Astrocyte (in vitro differentiated cells and primary cell): ENCODE results near the gene RPS3A. TPM values are rescaled to one million over a fixed set of nuclear protein-coding genes. Genes with fewer than 3 reads are reported as not detected.

Experiments
- DNase-seq: peaks from one replicate; pipeline ENCODE4 v3.0.0-alpha.2; 2010; ENCODE audit warnings: low read depth
- FAIRE-seq: peaks from 2 replicates; lab custom pipeline; 2011; peaks lifted over from hg19 to GRCh38; lab: Jason Lieb, UNC
- H2AFZ ChIP-seq: 2 replicates; pipeline ENCODE4 v1.6.0; 2012; ENCODE audit warnings: low read depth, low read length, inconsistent platforms
- H3K27ac ChIP-seq: 2 replicates; pipeline ENCODE4 v1.5.1; 2011; ENCODE audit warnings: low read depth, low read length, inconsistent platforms
- H3K27me3 ChIP-seq: 2 replicates; pipeline ENCODE4 v1.6.0; 2011; ENCODE audit warnings: low read length, inconsistent platforms; ENCODE audit not compliant: insufficient read depth
- H3K36me3 ChIP-seq: 2 replicates; pipeline ENCODE4 v1.5.1; 2011; ENCODE audit warnings: low read length, inconsistent platforms; ENCODE audit not compliant: insufficient read depth
- H3K4me1 ChIP-seq: 2 replicates; pipeline ENCODE4 v1.5.1; 2011; ENCODE audit warnings: low read length, inconsistent platforms; ENCODE audit not compliant: insufficient read depth
- H3K4me2 ChIP-seq: 2 replicates; pipeline ENCODE4 v1.6.0; 2012; ENCODE audit warnings: low read length, inconsistent platforms
- H3K4me3 ChIP-seq: 2 replicates; pipeline ENCODE4 v1.5.1; 2011; ENCODE audit warnings: low read depth, mild to moderate bottlenecking, low read length, inconsistent platforms; ENCODE audit not compliant: insufficient read depth
- H3K79me2 ChIP-seq: 2 replicates; pipeline ENCODE4 v1.6.0; 2012; ENCODE audit warnings: mild to moderate bottlenecking, low read length, inconsistent platforms; ENCODE audit not compliant: insufficient read depth
- H3K9ac ChIP-seq: 2 replicates; pipeline ENCODE4 v1.6.0; 2012; ENCODE audit warnings: mild to moderate bottlenecking, low read length, inconsistent platforms
- H3K9me3 ChIP-seq: 2 replicates; pipeline ENCODE4 v1.5.1; 2012; ENCODE audit warnings: low read depth, mild to moderate bottlenecking, low read length, inconsistent platforms; ENCODE audit not compliant: insufficient read depth
- H4K20me1 ChIP-seq: 2 replicates; pipeline ENCODE4 v1.6.0; 2012; ENCODE audit warnings: low read length, inconsistent platforms; ENCODE audit not compliant: insufficient read depth
- H3K27ac Mint-ChIP-seq: one replicate; pipeline ENCODE4 v1.8.0; 2021; ENCODE audit warnings: mild to moderate bottlenecking, mixed read lengths; ENCODE audit not compliant: unreplicated experiment
- H3K27me3 Mint-ChIP-seq: one replicate; pipeline ENCODE4 v1.8.0; 2021; ENCODE audit warnings: low read depth, mixed read lengths; ENCODE audit not compliant: unreplicated experiment
- H3K36me3 Mint-ChIP-seq: one replicate; pipeline ENCODE4 v1.8.0; 2021; ENCODE audit warnings: low read depth, mixed read lengths; ENCODE audit not compliant: unreplicated experiment
- H3K4me1 Mint-ChIP-seq: one replicate; pipeline ENCODE4 v1.8.0; 2021; ENCODE audit warnings: low read depth, mixed read lengths; ENCODE audit not compliant: unreplicated experiment
- H3K4me3 Mint-ChIP-seq: one replicate; pipeline ENCODE4 v1.8.0; 2021; ENCODE audit warnings: mild to moderate bottlenecking, moderate library complexity, mixed read lengths; ENCODE audit not compliant: unreplicated experiment
- H3K9me3 Mint-ChIP-seq: one replicate; pipeline ENCODE4 v1.8.0; 2021; ENCODE audit warnings: mild to moderate bottlenecking, mixed read lengths; ENCODE audit not compliant: unreplicated experiment
- EZH2 ChIP-seq: IDR thresholded peaks from 2 replicates; pipeline ENCODE4 v1.6.1; 2012; ENCODE audit warnings: mild to moderate bottlenecking, low read length, inconsistent platforms; ENCODE audit not compliant: insufficient read depth
- total RNA-seq: library from RNA; stranded (reverse); gene quantifications from 2 replicates; pipeline ENCODE4 v1.2.1, GENCODE V29; 2021
- TF ChIP-seq, protein P1 (sequence below): IDR thresholded peaks from 2 replicates; pipeline ENCODE4 v1.5.1; 2011; ENCODE audit warnings: low read depth, mild to moderate bottlenecking, inconsistent platforms, low read length, moderate library complexity; ENCODE audit not compliant: insufficient read depth

RPS3A gene
- total RNA-seq, 1 donor from 2014 or later: 1,351 TPM

DNA sequence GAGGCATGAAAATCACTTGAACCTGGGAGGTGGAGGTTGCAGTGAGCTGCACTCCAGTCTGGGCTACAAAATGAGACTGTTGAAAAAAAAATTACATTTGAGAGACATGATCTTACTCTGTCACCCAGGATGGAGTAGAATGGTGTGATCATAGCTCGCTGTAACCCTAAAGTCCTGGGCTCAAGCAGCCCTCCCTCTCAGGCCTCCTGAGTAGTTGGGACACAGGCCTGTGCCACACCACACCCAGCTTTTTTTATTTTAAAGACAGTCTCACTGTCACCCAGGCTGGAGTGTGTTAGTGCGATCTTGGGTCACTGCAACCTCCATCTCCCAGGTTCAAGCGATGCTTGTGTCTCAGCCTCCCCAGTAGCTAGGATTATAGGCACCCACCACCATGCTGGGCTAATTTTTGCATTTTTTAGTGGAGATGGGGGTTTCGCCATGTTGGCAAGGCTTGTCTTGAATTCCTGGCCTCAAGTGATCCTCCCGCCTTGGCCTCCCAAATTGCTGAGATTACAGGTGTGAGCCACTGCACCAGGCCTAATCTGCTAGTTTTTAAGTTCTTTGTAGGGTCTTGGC is 6.1 kb downstream of the RPS3A start:
- H3K9ac ChIP-seq: no peak overlapping the region
- H3K4me3 Mint-ChIP-seq: no peak overlapping the region
- H3K9me3 Mint-ChIP-seq: no peaks in the 10 kb centered on the region
- H4K20me1 ChIP-seq: peaks cover 66% of the 10 kb centered on the region
- no peak overlapping the region for H3K4me3 ChIP-seq
- no peak overlapping the region for H3K4me2 ChIP-seq
- H2AFZ ChIP-seq: no peak overlapping the region
- H3K27ac ChIP-seq: no peak overlapping the region
- peaks cover 11% of the 10 kb centered on the region for H3K4me1 Mint-ChIP-seq
- DNase-seq (no peak), FAIRE-seq (no peak)
- no peaks in the 10 kb centered on the region for H3K27me3 ChIP-seq
- H3K4me1 ChIP-seq: peaks cover 5% of the 10 kb centered on the region
- H3K36me3 ChIP-seq: peaks cover 58% of the 10 kb centered on the region
- H3K36me3 Mint-ChIP-seq: peaks cover 26% of the 10 kb centered on the region
- H3K79me2 ChIP-seq: peaks cover 40% of the 10 kb centered on the region
- TF ChIP-seq, protein P1, sequence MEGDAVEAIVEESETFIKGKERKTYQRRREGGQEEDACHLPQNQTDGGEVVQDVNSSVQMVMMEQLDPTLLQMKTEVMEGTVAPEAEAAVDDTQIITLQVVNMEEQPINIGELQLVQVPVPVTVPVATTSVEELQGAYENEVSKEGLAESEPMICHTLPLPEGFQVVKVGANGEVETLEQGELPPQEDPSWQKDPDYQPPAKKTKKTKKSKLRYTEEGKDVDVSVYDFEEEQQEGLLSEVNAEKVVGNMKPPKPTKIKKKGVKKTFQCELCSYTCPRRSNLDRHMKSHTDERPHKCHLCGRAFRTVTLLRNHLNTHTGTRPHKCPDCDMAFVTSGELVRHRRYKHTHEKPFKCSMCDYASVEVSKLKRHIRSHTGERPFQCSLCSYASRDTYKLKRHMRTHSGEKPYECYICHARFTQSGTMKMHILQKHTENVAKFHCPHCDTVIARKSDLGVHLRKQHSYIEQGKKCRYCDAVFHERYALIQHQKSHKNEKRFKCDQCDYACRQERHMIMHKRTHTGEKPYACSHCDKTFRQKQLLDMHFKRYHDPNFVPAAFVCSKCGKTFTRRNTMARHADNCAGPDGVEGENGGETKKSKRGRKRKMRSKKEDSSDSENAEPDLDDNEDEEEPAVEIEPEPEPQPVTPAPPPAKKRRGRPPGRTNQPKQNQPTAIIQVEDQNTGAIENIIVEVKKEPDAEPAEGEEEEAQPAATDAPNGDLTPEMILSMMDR: no peak
- no peak for TF ChIP-seq EZH2
- H3K27me3 Mint-ChIP-seq: no peaks in the 10 kb centered on the region
- H3K9me3 ChIP-seq: no peaks in the 10 kb centered on the region
- H3K27ac Mint-ChIP-seq: peak overlapping the region; percentile 55

DNA sequence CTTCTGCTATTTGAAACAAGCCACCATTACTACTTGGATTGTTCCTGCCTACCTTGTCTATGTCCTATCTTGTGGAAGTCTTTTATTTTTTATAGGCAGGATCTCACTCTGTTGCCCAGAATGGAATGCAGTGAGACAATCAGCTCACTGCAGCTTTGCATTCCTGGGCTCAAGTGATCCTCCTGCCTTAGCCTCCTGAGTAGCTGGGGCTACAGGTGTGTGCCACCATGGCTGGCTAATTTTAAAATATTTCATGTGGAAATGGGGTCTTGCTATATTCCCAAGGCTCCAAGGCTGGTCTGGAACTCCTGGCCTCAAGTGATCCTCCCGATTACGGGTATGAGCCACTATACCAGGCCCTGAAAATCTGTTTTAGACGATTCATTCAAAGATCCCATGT is 7.6 kb downstream of the RPS3A start:
- Mint-ChIP-seq H3K4me1 (peaks cover 8% of the 10 kb centered on the region), H3K36me3 (peaks cover 13% of the 10 kb centered on the region), H3K4me3 (no peak overlapping the region), H3K27ac (no peak overlapping the region), H3K9me3 (no peaks in the 10 kb centered on the region), H3K27me3 (no peaks in the 10 kb centered on the region)
- peaks cover 24% of the 10 kb centered on the region for H3K79me2 ChIP-seq
- peaks cover 51% of the 10 kb centered on the region for H4K20me1 ChIP-seq
- peaks cover 47% of the 10 kb centered on the region for H3K36me3 ChIP-seq
- H3K9ac ChIP-seq: no peak overlapping the region
- no peaks in the 10 kb centered on the region for H3K27me3 ChIP-seq
- no peaks in the 10 kb centered on the region for H3K9me3 ChIP-seq
- H2AFZ ChIP-seq: no peak overlapping the region
- H3K4me3 ChIP-seq: no peak overlapping the region
- TF ChIP-seq, protein P1: no peak
- TF ChIP-seq EZH2: no peak
- FAIRE-seq (no peak), DNase-seq (no peak)
- no peak overlapping the region for H3K4me2 ChIP-seq
- no peak overlapping the region for H3K27ac ChIP-seq
- no peaks in the 10 kb centered on the region for H3K4me1 ChIP-seq

DNA sequence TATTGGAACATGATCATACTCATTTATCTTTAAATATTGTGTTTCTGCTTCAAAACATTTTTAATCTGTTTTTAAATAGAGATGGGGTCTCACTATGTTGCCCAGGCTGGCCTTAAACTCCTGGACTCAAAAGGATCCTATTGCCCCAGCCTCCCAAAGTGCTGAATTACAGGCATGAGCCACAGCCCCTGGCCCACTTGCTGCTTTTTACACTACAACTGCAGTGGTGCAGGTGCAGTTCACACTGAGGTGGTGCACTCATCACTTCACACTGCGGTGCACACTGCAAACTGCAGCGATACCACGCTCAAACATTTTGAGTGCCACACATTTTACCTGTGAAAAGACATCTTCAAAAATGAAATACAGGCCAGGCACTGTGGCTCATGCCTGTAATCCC is 10.8 kb downstream of the RPS3A start:
- no peaks in the 10 kb centered on the region for H3K79me2 ChIP-seq
- peaks cover 21% of the 10 kb centered on the region for H4K20me1 ChIP-seq
- H3K27ac ChIP-seq: no peak overlapping the region
- no peaks in the 10 kb centered on the region for H3K9me3 Mint-ChIP-seq
- no peaks in the 10 kb centered on the region for H3K4me1 ChIP-seq
- no peak overlapping the region for H3K4me2 ChIP-seq
- TF ChIP-seq, protein P1: no peak
- no peak for TF ChIP-seq EZH2
- no peak overlapping the region for H3K9ac ChIP-seq
- FAIRE-seq (no peak), DNase-seq (no peak)
- no peak overlapping the region for H3K4me3 ChIP-seq
- H3K36me3 Mint-ChIP-seq: peaks cover 6% of the 10 kb centered on the region
- peaks cover 21% of the 10 kb centered on the region for H3K36me3 ChIP-seq
- no peaks in the 10 kb centered on the region for H3K27me3 Mint-ChIP-seq
- peaks cover 3% of the 10 kb centered on the region for H3K4me1 Mint-ChIP-seq
- H3K9me3 ChIP-seq: no peaks in the 10 kb centered on the region
- no peaks in the 10 kb centered on the region for H3K27me3 ChIP-seq
- no peak overlapping the region for H3K27ac Mint-ChIP-seq
- no peak overlapping the region for H2AFZ ChIP-seq
- H3K4me3 Mint-ChIP-seq: no peak overlapping the region
